ENCODE data around the gene KLHL29.

DNA sequence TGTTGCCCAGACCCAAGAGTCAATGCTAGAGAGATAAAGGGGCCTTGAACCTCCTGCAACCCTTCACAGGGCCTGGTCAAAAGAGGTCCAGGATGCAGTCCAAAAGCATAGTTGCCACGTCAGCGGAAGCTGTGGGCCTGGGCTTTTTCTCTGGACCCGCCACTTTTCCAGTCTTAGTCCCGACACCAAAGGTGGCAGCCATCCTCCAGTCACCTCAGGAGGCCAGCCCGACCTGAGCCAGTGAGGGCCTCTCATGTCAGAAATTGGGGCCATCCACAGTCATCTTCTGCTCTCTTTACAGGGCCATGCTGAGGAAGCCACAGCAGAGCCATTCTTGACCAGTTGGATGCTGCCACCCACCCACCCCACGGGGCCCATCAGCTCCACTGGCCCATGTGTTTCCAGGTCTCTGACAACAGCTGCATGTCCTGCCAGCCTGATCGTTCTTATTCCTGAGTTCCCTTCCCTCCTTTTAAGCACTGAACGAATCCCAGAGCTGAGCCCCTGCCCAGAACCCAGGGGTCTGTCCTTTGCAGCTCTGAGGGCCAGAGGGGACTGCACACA is 34.1 kb upstream of the KLHL29 start:
- TF ChIP-seq POLR2A (IDR thresholded peaks at IDR 0.05) = no peak
- TF ChIP-seq, protein P1, sequence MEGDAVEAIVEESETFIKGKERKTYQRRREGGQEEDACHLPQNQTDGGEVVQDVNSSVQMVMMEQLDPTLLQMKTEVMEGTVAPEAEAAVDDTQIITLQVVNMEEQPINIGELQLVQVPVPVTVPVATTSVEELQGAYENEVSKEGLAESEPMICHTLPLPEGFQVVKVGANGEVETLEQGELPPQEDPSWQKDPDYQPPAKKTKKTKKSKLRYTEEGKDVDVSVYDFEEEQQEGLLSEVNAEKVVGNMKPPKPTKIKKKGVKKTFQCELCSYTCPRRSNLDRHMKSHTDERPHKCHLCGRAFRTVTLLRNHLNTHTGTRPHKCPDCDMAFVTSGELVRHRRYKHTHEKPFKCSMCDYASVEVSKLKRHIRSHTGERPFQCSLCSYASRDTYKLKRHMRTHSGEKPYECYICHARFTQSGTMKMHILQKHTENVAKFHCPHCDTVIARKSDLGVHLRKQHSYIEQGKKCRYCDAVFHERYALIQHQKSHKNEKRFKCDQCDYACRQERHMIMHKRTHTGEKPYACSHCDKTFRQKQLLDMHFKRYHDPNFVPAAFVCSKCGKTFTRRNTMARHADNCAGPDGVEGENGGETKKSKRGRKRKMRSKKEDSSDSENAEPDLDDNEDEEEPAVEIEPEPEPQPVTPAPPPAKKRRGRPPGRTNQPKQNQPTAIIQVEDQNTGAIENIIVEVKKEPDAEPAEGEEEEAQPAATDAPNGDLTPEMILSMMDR (IDR thresholded peaks at IDR 0.05) = no peak

Measured in thyroid gland (tissue), 4 donors.